ENCODE measurements around the gene RBM19. TPM values are rescaled to one million over a fixed set of nuclear protein-coding genes. Genes with fewer than 3 reads are reported as not detected.

The RBM19 gene
- total RNA-seq, 1 donor from 2014 or later: 18.4 TPM

- DNase-seq: no peak
These were observed 165.9 kb downstream of the RBM19 start for GRCh38 chr12:113800201-113800600.

DNA sequence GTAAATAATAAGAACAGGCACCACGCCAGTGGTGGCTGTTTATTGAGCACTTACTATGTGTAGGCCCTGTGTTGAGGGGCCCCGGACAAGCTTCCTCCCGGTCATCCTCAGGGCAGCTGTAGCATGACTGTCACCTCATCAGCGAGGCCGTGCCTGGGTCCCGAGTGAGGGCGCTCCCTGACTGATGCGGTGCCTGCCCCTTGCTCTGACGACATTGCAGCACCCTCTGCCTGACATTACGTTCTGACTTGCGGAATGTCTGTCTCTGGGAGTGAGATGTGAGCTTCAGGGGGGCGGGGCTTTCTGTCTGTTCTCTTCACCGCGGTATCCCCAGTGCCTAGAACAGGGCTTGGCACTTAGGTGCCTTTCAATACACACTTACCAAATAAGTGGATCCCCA, 167.6 kb downstream of the RBM19 start:
- no peak for DNase-seq

DNA sequence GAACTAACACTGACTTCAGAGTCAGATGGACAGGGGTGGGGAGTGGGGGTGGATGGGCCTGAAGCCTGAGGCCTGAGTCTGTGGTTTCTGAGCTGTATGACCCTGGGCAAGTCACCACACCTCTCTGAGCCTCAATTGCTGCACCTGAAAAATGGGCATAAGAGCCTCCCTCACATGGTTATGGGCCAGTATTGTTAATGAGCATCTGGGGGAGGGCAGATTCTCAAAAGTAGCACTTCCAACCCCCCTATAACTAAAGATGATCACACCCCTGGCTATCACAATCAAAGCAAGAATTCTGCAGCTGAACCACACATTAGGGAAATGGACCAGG, 168.6 kb downstream of the RBM19 start:
- no peak for DNase-seq

DNA sequence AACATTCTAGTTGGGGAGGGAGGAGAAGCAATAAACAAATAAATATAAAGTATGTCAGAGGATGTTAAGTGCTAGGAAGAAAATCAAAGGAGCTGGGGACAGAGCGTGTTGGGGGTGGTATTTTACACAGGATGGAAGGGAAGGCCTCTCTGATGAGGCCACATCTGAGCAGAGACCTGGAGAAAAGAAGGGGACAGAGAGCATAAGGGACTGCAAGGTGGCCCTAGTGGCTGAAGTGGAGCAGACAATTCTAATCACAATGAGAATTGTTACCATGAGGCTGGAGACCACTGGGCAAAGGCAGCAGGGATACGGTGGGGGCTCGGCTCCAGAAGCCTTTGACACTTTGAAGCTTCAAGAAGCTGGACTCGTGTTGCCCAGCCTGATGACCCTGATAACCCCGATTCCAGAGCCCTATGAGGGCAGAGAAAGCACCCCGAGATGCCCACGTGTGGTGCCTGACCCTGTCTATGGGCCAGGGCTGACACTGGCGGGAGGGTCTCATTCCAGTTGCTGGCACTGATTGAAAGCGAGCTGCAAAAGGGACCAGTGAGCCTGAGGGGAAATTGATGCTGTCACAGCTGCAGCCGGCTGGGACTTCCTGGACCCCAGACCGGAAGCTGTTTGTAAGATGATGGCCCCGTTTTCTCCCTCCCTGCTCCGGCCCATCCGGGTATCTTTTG, 169.1 kb downstream of the RBM19 start:
- no peak for DNase-seq

DNA sequence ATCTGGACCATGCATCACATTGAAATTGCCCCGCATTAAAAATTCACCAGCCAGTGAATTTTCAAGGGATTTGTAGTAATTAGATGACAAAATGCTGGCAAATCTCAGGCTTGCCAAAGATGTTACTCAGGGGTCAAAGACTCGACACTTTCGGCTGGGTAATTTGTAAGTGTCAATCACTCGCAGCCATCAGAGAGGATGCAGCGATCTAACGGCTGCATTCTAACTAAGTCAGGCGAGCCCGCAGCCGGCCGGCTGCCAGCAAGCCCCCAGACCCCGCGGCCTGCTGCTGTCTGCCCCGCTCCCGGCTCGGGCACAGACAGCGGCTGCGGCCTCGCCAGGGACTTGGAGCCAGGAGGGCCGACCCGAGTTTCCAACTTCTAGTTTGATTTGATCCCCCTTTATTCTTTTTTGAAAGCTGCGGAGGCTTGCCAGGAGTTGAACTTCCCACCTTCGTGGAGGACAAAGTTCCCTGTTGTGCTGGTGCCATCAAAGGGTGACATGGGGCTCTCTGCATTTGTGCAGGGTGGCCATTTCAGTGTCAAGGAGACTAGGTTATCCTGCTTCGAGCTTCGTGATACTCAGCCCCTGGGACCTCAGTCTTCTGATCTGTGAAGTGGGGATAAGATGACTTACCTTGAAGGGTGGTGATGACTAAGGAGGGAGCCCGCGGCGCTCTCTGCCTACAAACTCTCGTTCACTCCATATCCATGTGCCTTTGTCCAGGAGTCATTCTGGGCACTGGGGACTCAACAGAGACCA, 169.9 kb downstream of the RBM19 start:
- no peak for DNase-seq

DNA sequence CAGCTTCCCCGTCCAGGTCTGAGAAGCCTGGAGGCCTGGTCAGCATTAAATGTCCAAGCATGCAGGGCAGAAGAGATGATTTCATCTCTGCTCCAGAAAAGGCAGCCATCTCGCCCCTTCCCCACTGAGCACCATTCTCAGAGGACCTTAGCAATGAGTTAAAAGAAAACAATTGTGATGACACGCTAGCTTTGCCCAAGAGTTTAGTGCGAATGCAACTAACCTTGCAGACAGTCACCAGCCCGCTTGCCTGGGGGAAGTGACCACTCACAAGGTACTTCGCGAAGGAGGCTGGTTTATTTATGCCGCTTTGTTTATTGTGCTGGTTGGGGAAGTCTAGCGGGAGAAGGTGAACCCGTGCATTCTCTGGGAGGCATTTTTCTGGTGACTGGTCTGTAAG, 170.7 kb downstream of the RBM19 start:
- no peak for DNase-seq

GRCh38 chr12:113794774-113795173, 171.4 kb downstream of the RBM19 start:
- no peak for DNase-seq

DNA sequence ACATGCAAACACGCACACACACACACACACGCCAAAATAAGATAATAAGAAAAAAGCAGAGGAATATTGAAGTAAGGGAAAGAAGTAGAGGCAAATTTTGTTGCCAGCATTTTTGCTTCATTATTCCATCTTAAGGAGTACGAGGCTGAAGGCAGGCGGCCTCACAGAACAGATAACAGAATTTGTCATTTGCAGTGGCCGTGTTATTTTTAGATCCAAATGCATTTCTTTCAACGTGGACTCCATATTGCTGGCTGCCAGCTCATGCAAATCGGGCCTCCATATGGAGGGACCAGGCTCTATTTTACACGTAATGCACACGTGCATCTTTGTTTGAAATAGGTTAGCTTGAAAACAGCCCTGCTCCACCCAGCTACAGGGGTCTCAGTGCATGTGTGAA, 172.9 kb downstream of the RBM19 start:
- no peak for DNase-seq

DNA sequence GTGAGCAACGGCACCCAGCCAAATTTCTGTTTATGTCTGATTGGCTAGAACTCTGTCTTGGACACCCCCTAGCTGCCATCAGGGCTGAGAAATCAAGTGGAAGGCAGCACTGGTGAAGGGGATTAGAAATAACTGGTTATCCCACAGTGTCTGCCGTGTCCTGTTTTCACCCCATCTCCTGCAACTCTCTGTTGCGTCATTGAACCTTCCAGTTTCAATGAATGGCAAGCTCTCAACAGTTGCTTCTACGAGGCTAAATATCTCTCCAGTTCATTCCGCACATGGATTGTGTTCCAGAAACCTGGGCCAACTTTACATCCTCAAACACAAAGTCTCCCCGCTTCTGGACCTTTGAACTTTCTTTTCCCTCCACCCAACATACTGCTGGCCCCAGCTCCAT, 173.7 kb downstream of the RBM19 start:
- no peak for DNase-seq

GRCh38 chr12:113788020-113788856, 177.9 kb downstream of the RBM19 start:
- DNase-seq: no peak

DNA sequence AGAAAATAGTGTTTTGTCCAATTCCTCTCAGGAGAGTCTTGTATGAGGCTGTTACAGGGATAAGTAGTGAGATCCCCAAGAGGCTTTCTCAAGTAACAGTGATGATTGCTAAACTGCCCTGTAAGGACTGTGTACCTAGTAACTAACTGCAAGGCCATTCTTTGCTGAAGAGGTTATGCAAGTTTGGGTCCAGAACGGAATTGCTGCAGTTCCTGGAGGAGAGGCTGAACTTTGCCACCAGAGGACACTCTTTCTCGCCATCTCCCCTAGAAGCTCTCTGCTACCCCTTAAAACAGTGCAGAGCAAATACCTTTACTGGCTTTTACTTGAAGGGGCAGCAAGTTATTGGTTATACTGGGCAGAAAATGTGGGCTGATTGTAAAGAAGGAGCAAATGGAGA, 180.0 kb downstream of the RBM19 start:
- no peak for DNase-seq

DNA sequence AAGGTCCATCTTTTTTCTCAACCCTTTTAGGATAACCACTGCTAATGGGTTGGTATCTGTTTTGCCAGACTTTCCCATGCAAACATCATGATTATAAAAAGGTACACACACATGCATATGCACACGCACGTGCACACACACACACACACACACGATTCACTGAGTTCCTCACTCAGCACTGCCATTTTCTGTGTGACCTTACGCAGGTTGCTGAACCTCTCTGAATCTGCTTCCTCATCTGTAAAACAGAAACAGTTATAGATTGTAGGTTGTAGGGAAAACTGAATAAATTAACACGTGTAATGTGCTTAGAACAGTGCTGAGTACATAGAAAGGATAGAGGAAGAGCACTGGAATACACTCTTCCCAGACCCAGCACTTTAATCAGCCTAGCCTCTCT, 182.3 kb downstream of the RBM19 start:
- DNase-seq: no peak

GRCh38 chr12:113782873-113783272, 183.3 kb downstream of the RBM19 start:
- DNase-seq: no peak

- no peak for DNase-seq
These were observed 184.5 kb downstream of the RBM19 start for GRCh38 chr12:113781415-113782198.

DNA sequence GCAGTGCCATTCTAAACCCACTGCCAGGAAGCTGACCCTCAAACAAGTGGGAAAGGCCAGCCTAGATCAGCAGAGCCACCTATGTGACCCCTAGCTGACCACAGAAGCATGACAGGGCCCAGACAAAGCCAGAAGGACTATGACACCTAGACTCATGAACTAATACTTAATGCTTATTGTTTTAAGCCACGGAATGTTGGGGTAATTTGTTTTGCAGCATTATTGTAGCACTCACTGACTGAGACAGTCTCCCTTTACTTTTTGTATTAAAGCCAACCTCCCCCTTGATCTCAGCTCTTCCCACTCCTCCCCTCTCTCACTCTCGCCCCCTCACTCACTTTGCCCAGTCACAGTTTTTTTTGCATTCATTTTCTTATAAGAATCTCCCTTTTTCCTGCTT, 186.4 kb downstream of the RBM19 start:
- no peak for DNase-seq

- no peak for DNase-seq
These were observed 187.5 kb downstream of the RBM19 start for GRCh38 chr12:113778432-113779132.

DNA sequence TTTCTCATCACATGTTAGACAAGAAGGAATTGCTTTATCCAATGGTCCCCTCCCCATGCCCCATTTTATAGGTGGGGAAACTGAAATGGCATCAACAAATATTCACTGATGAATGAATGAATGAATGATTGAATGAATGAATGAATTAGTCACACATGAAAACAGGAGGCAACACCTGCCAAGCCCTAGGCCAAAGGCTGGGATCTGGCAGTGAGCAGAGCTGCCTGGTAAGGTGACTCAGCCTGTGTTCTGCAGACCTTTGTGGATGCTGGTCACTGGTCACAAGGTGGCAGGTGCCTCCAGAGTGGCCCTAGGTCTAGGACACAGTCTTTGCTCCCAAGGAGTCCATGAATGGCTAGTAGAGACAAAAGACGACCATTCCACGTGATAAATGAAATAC, 188.4 kb downstream of the RBM19 start:
- no peak for DNase-seq

DNA sequence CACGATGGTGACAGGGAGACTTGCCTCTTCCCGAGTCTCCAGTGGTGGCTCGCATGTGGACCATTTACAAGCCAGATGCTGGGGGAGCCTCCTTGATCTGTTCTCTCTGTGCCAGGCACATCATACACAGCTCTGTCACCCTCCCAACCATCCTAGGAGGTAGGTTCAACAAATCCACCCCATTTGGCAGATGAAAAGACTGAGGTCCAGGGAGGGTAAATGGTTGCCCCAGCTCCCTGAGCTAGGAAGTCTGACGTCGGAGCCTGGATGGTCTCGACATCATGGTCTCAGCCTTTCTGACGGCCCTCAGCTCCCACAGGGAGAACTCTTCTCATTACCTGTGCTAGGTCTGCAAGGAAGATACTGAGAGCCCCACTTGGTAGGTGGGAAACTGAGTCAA, 189.6 kb downstream of the RBM19 start:
- no peak for DNase-seq

DNA sequence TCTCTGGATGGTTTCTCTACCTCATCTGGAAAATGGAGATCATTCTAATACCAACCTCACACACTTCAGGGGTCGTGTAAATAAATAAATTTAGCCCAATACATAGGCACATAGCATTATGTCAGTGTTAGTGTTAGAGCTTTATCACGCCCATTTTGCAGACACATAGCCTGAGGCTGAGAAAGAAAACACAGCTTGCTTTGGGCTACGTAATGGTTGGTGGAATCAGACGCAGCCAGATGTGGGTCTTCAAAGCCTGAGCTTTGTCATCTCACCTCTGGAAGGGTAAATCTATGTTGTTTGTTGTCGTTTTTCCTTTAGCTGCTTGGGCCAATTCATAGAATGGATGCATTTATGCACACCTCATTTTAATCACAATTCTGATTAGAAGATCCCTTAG, 191.6 kb downstream of the RBM19 start:
- no peak for DNase-seq

DNA sequence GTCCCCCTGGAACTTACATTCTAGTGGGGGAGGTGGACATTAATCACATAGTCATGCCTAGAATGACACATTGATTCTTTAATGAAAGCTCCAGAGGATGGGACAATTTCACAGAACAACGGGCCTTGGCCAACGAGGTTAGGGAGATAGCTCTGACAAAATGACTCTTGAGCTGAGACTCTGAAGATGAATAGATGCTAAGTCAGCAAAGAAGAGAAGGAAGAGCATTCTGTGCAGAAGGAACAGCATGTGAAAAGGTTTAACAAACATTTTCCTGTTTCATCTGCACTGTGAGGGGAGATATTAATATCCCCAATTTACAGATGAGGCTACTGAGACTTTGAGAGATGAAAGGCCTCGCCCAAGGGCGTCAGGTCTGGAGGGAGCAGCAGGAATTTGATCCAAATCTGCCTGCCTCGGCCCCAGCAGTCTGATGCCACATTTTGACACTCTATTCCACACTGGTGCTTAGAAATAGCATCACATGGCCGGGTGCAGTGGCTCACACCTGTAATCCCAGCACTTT, 193.6 kb downstream of the RBM19 start:
- DNase-seq: no peak

- no peak for DNase-seq
These were observed 195.7 kb downstream of the RBM19 start for GRCh38 chr12:113770389-113770865.

DNA sequence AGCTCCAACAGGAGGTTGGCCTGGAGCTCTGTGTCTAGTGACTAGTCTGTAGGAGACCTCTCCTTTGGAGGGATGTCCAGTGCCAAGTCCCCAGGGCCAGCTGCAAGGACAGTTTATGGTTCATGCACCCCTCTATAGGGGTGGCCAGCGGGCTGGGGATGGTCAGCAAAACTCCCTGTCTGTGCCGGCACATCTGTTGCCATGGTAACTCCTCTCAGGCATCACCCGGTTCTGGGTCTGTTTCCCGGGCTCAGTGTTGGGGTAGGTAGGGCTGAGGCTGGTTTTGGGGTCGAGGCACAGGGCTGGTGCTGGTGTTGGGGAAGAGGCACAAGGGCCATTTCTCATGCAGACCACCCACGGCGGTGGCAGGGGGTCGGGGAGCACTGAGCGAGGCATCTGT, 196.8 kb downstream of the RBM19 start:
- DNase-seq: no peak

Measured in occipital lobe (tissue), 2 donors.